Rectal smooth muscle tissue (tissue), 1 donor: ENCODE results near the gene FMO5.
"Not testable (repeated sequence)": the region's sequence is repeated elsewhere in the genome, so short reads cannot be mapped to it uniquely, and the experiment has no call there.

Source experiments
- H3K27ac ChIP-seq: one replicate; pipeline ENCODE4 v1.7.0; 2013; ENCODE audit warnings: low read depth, low read length, inconsistent platforms
- H3K27me3 ChIP-seq: one replicate; pipeline ENCODE4 v1.7.0; 2013; ENCODE audit warnings: low read length; ENCODE audit not compliant: control insufficient read depth, insufficient read depth
- H3K36me3 ChIP-seq: one replicate; pipeline ENCODE4 v1.7.0; 2013; ENCODE audit warnings: low read length; ENCODE audit not compliant: control insufficient read depth, insufficient read depth
- H3K4me1 ChIP-seq: one replicate; pipeline ENCODE4 v1.7.0; 2013; ENCODE audit warnings: low read length; ENCODE audit not compliant: control insufficient read depth, insufficient read depth
- H3K4me3 ChIP-seq: one replicate; pipeline ENCODE4 v1.7.0; 2013; ENCODE audit warnings: low read length
- H3K9ac ChIP-seq: one replicate; pipeline ENCODE4 v1.7.0; 2013; ENCODE audit warnings: low read length

FMO5 gene

GRCh38 chr1:147236959-147237791 lies 12.0 kb upstream of the FMO5 start:
- Histone ChIP-seq H3K27me3 (no peaks in the 10 kb centered on the region), H3K27ac (no peak overlapping the region), H3K9ac (no peak overlapping the region), H3K36me3 (no peaks in the 10 kb centered on the region), H3K4me1 (no peaks in the 10 kb centered on the region), H3K4me3 (no peak overlapping the region)

GRCh38 chr1:147236448-147236847 lies 11.3 kb upstream of the FMO5 start:
- no peaks in the 10 kb centered on the region for H3K36me3 ChIP-seq
- H3K4me3 ChIP-seq: no peak overlapping the region
- no peaks in the 10 kb centered on the region for H3K27me3 ChIP-seq
- H3K4me1 ChIP-seq: no peaks in the 10 kb centered on the region
- no peak overlapping the region for H3K9ac ChIP-seq
- H3K27ac ChIP-seq: no peak overlapping the region

- no peaks in the 10 kb centered on the region for H3K36me3 ChIP-seq
- H3K9ac ChIP-seq: no peak overlapping the region
- no peak overlapping the region for H3K4me3 ChIP-seq
- no peaks in the 10 kb centered on the region for H3K27me3 ChIP-seq
- H3K4me1 ChIP-seq: no peaks in the 10 kb centered on the region
- no peak overlapping the region for H3K27ac ChIP-seq
Measured at GRCh38 chr1:147235822-147236221, 10.7 kb upstream of the FMO5 start.

GRCh38 chr1:147233903-147234302 lies 8.8 kb upstream of the FMO5 start:
- not testable (repeated sequence) for H3K9ac ChIP-seq, H3K27ac ChIP-seq, H3K4me1 ChIP-seq

GRCh38 chr1:147231032-147231431 lies 5.9 kb upstream of the FMO5 start:
- not testable (repeated sequence) for H3K27ac ChIP-seq, H3K36me3 ChIP-seq, H3K9ac ChIP-seq, H3K4me1 ChIP-seq, H3K4me3 ChIP-seq, H3K27me3 ChIP-seq

More at GRCh38 chr1:147233903-147234302, 8.8 kb upstream of the FMO5 start:
- not testable (repeated sequence) for H3K36me3 ChIP-seq, H3K4me3 ChIP-seq, H3K27me3 ChIP-seq

DNA sequence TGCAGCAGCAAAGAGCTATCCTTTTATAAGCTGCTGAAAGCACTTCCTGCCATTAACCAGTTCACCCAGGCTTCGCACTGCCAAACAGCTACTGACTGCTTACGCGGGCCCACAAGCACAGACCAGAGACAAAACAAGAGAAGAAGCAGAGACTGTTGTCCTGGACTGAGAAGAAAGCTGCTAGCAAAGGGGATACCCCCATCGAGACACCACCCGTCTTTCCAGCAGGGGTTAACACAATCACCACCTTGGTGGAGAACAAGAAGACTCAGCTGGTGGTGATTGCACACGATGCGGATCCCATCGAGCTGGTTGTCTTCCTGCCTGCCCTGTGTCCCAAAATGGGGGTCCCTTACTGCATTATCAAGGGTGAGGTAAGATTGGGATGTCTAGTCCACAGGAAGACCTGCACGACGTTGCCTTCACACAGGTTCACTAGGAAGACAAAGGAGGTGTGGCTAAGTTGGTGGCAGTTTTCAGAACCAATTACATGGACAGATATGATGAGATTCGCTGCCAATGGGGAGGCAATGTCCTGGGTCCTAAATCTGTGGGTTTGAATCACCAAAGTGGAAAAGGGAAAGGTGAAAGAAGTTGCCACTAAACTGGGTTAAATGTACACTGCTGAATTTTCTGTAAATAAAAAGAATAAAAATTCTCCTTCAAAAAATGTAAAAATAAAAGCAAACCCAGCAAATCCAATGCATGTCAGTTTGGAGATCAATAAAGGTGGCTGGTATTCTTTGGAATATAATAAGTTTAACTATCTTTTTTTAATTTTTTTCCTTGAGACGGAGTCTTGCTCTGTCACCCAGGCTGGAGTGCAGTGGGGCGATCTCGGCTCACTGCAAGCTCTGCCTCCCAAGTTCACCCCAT lies 1.2 kb downstream of the FMO5 start:
- H3K36me3 ChIP-seq: no peaks in the 10 kb centered on the region
- no peak overlapping the region for H3K9ac ChIP-seq
- H3K4me3 ChIP-seq: peak overlapping the region; percentile 84
- H3K27ac ChIP-seq: no peak overlapping the region
- H3K4me1 ChIP-seq: no peaks in the 10 kb centered on the region
- H3K27me3 ChIP-seq: no peaks in the 10 kb centered on the region

DNA sequence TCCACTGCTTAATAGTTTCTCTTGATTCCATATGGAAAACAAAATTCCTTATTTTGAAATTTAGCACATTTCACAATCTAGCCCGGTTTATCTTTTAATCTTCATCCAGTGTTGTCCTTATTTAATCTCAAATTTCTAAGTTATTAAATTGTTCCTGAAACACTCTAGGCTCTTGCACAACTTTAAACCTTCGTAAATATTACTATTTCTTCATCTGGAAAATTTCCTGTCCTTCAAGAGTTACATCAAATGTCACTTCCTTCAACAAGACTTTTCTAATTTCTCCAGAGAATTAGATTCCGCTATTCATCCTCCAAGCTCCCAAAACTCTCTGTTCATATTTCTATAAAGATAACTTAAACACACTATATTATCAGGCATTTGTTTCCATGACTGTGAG lies 6.5 kb downstream of the FMO5 start:
- no peaks in the 10 kb centered on the region for H3K4me1 ChIP-seq
- H3K9ac ChIP-seq: no peak overlapping the region
- no peaks in the 10 kb centered on the region for H3K27me3 ChIP-seq
- no peaks in the 10 kb centered on the region for H3K36me3 ChIP-seq
- no peak overlapping the region for H3K4me3 ChIP-seq
- no peak overlapping the region for H3K27ac ChIP-seq

GRCh38 chr1:147217141-147217540 lies 8.0 kb downstream of the FMO5 start:
- H3K27ac ChIP-seq: no peak overlapping the region
- no peak overlapping the region for H3K4me3 ChIP-seq
- no peaks in the 10 kb centered on the region for H3K36me3 ChIP-seq
- no peak overlapping the region for H3K9ac ChIP-seq
- H3K4me1 ChIP-seq: no peaks in the 10 kb centered on the region
- H3K27me3 ChIP-seq: no peaks in the 10 kb centered on the region

- Histone ChIP-seq H3K4me1 (no peaks in the 10 kb centered on the region), H3K4me3 (no peak overlapping the region), H3K27ac (no peak overlapping the region), H3K9ac (no peak overlapping the region), H3K36me3 (no peaks in the 10 kb centered on the region), H3K27me3 (no peaks in the 10 kb centered on the region)
Measured at GRCh38 chr1:147216124-147216523, 9.0 kb downstream of the FMO5 start.

- H3K27me3 ChIP-seq: no peaks in the 10 kb centered on the region
- no peaks in the 10 kb centered on the region for H3K4me1 ChIP-seq
- no peaks in the 10 kb centered on the region for H3K36me3 ChIP-seq
- no peak overlapping the region for H3K9ac ChIP-seq
- no peak overlapping the region for H3K27ac ChIP-seq
- no peak overlapping the region for H3K4me3 ChIP-seq
Measured at GRCh38 chr1:147215540-147215916, 9.6 kb downstream of the FMO5 start.

GRCh38 chr1:147214842-147215539 lies 10.1 kb downstream of the FMO5 start:
- Histone ChIP-seq H3K4me1 (no peaks in the 10 kb centered on the region), H3K27ac (no peak overlapping the region)

GRCh38 chr1:147214325-147214724 lies 10.8 kb downstream of the FMO5 start:
- Histone ChIP-seq H3K36me3 (no peaks in the 10 kb centered on the region), H3K27ac (no peak overlapping the region), H3K4me3 (no peak overlapping the region), H3K27me3 (no peaks in the 10 kb centered on the region), H3K9ac (no peak overlapping the region), H3K4me1 (no peaks in the 10 kb centered on the region)

More at GRCh38 chr1:147214842-147215539, 10.1 kb downstream of the FMO5 start:
- H3K27me3 ChIP-seq: no peaks in the 10 kb centered on the region
- no peak overlapping the region for H3K9ac ChIP-seq
- H3K4me3 ChIP-seq: no peak overlapping the region
- H3K36me3 ChIP-seq: no peaks in the 10 kb centered on the region
